Loucy (cell line): ENCODE data around the gene MAPK8IP2.

Experiments
- H2AFZ ChIP-seq: fragments of 200-600 bp; sonication (generic); 2 replicates; pipeline ENCODE4 v1.6.0; 2016; ENCODE audit warnings: antibody characterized with exemption, mild to moderate bottlenecking, low read length, moderate library complexity
- H3F3A ChIP-seq: fragments of 200-600 bp; 2 replicates; pipeline ENCODE4 v1.6.0; 2016; ENCODE audit warnings: antibody characterized with exemption, low read depth, mild to moderate bottlenecking
- H3K27me3 ChIP-seq: fragments of 200-600 bp; sonication (generic); 2 replicates; pipeline ENCODE4 v1.6.1; 2014; ENCODE audit warnings: low read length, mild to moderate bottlenecking; ENCODE audit not compliant: insufficient read depth, poor library complexity, severe bottlenecking
- H3K36me3 ChIP-seq: fragments of 200-600 bp; sonication (generic); 2 replicates; pipeline ENCODE4 v1.6.1; 2016; ENCODE audit warnings: low read length; ENCODE audit not compliant: insufficient read depth
- H3K4me1 ChIP-seq: fragments of 200-600 bp; sonication (generic); 2 replicates; pipeline ENCODE4 v1.5.1; 2014; ENCODE audit warnings: low read length, mild to moderate bottlenecking; ENCODE audit not compliant: insufficient read depth, poor library complexity, severe bottlenecking
- H3K4me2 ChIP-seq: fragments of 200-600 bp; sonication (generic); 2 replicates; pipeline ENCODE4 v1.6.0; 2014; ENCODE audit warnings: antibody characterized with exemption, low read length, low read depth, mild to moderate bottlenecking; ENCODE audit not compliant: poor library complexity, severe bottlenecking
- H3K4me3 ChIP-seq: fragments of 200-600 bp; sonication (generic); 2 replicates; pipeline ENCODE4 v1.5.1; 2014; ENCODE audit warnings: low read length, mild to moderate bottlenecking, mixed read lengths; ENCODE audit not compliant: poor library complexity, severe bottlenecking
- H3K79me2 ChIP-seq: fragments of 200-600 bp; sonication (generic); 2 replicates; pipeline ENCODE4 v1.6.1; 2014; ENCODE audit warnings: low read length; ENCODE audit not compliant: insufficient read depth
- H3K9ac ChIP-seq: fragments of 200-600 bp; sonication (generic); 2 replicates; pipeline ENCODE4 v1.6.0; 2014; ENCODE audit warnings: mild to moderate bottlenecking, low read depth, low read length, moderate library complexity; ENCODE audit not compliant: poor library complexity, severe bottlenecking
- H3K9me2 ChIP-seq: fragments of 200-600 bp; sonication (generic); replicated peaks from 2 replicates; pipeline ENCODE4 v1.6.1; 2016; ENCODE audit warnings: low read depth, low read length, mixed read lengths
- H3K9me3 ChIP-seq: fragments of 200-600 bp; sonication (generic); 2 replicates; pipeline ENCODE4 v1.6.1; 2014; ENCODE audit warnings: mild to moderate bottlenecking, antibody characterized with exemption, low read length, low read depth; ENCODE audit not compliant: insufficient read depth
- H4K20me1 ChIP-seq: fragments of 200-600 bp; sonication (generic); 2 replicates; pipeline ENCODE4 v1.6.0; 2014; ENCODE audit warnings: antibody characterized with exemption, low read length, mild to moderate bottlenecking; ENCODE audit not compliant: insufficient read depth, poor library complexity, severe bottlenecking
- CTCF ChIP-seq: fragments of 200-600 bp; sonication (generic); conservative IDR thresholded peaks from 2 replicates; pipeline ENCODE4 v1.5.1; 2014; ENCODE audit warnings: mild to moderate bottlenecking, antibody characterized with exemption, low read length
- EZH2phosphoT487 ChIP-seq: fragments of 200-600 bp; IDR thresholded peaks from 2 replicates; pipeline ENCODE4 v1.6.1; 2018; ENCODE audit warnings: antibody characterized with exemption, mild to moderate bottlenecking, moderate library complexity, borderline replicate concordance

Gene MAPK8IP2

GRCh38 chr22:50572965-50573364, 27.6 kb upstream of the MAPK8IP2 start:
- Histone ChIP-seq H3K9me2 (no peaks in the 10 kb centered on the region), H3K27me3 (no peaks in the 10 kb centered on the region), H4K20me1 (no peaks in the 10 kb centered on the region), H2AFZ (no peak overlapping the region), H3K4me1 (no peaks in the 10 kb centered on the region), H3K4me2 (no peak overlapping the region), H3K9me3 (no peaks in the 10 kb centered on the region), H3K36me3 (peaks cover 8% of the 10 kb centered on the region; the same call in 1 of the 2 replicates), H3K79me2 (no peaks in the 10 kb centered on the region), H3K9ac (no peak overlapping the region), H3F3A (no peaks in the 10 kb centered on the region), H3K4me3 (no peak overlapping the region)
- TF ChIP-seq EZH2phosphoT487 (no peak), CTCF (no peak)

DNA sequence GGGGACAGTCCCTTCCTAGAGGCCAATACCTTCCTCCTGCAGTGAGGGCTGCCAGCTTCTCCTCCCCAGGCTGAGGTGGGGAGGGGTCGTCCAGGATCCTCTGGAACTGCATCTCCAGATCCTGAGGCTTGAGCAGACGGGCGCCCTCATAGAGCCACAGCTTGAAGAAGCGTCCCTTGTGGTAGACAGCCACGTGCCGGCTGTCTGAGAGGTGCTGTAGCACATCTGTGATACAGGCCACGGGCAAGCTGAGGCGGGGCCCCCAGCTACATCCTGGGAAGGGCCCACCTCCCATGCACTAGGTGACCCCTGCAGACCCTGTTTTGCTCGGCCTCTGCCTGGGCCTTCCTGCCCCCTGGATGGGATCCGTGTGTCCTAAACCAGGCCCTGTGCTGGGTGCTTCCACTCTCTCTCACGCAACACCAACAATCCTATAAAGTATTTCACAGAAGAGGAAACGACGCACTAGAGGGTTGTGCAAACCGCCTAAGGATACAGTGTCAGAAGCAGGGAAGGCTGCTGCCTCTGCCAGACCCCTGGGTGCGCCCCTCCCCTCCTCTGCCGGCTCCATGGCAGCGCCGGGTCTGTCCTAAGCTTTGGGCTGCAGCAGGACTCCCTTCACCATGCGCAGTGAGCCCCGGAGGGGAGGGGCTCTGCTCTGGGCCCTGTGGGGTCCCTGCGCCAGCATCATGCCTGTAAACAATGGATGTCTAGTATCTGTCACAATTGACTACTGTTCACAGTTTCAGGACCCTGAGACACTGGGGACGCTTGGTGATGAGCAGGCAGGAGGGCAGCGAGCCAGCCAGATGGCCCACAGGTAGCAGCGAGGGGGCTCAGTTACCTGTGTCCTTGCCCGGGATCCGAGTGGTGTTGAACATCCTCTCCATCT, 26.9 kb upstream of the MAPK8IP2 start:
- H3F3A ChIP-seq = no peaks in the 10 kb centered on the region
- H3K36me3 ChIP-seq = peaks cover 8% of the 10 kb centered on the region; the same call in 1 of the 2 replicates
- no peaks in the 10 kb centered on the region for H4K20me1 ChIP-seq
- no peak overlapping the region for H3K4me3 ChIP-seq
- no peaks in the 10 kb centered on the region for H3K27me3 ChIP-seq
- no peaks in the 10 kb centered on the region for H3K9me3 ChIP-seq
- no peaks in the 10 kb centered on the region for H3K79me2 ChIP-seq
- no peaks in the 10 kb centered on the region for H3K9me2 ChIP-seq
- no peak for TF ChIP-seq CTCF
- TF ChIP-seq EZH2phosphoT487 = no peak
- no peak overlapping the region for H2AFZ ChIP-seq
- no peak overlapping the region for H3K9ac ChIP-seq
- H3K4me1 ChIP-seq = no peaks in the 10 kb centered on the region
- H3K4me2 ChIP-seq = no peak overlapping the region

GRCh38 chr22:50574383-50574755, 26.2 kb upstream of the MAPK8IP2 start:
- Histone ChIP-seq H3K36me3 (peaks cover 8% of the 10 kb centered on the region; the same call in 1 of the 2 replicates), H4K20me1 (no peaks in the 10 kb centered on the region), H3F3A (no peaks in the 10 kb centered on the region), H3K27me3 (no peaks in the 10 kb centered on the region), H2AFZ (no peak overlapping the region), H3K9me2 (no peaks in the 10 kb centered on the region), H3K4me3 (no peak overlapping the region), H3K4me2 (no peak overlapping the region), H3K9ac (no peak overlapping the region), H3K4me1 (no peaks in the 10 kb centered on the region), H3K9me3 (no peaks in the 10 kb centered on the region), H3K79me2 (no peaks in the 10 kb centered on the region)
- TF ChIP-seq EZH2phosphoT487 = no peak
- TF ChIP-seq CTCF = no peak
